Activated CD4-positive, CD25-positive, alpha-beta regulatory T cell (primary cell): ENCODE results near the gene RPL18.

ENCODE experiments used
- DNase-seq, 4 experiments: peaks; one replicate each; lab custom pipeline; 2025; lab: John Stamatoyannopoulos, UW

Gene RPL18

DNA sequence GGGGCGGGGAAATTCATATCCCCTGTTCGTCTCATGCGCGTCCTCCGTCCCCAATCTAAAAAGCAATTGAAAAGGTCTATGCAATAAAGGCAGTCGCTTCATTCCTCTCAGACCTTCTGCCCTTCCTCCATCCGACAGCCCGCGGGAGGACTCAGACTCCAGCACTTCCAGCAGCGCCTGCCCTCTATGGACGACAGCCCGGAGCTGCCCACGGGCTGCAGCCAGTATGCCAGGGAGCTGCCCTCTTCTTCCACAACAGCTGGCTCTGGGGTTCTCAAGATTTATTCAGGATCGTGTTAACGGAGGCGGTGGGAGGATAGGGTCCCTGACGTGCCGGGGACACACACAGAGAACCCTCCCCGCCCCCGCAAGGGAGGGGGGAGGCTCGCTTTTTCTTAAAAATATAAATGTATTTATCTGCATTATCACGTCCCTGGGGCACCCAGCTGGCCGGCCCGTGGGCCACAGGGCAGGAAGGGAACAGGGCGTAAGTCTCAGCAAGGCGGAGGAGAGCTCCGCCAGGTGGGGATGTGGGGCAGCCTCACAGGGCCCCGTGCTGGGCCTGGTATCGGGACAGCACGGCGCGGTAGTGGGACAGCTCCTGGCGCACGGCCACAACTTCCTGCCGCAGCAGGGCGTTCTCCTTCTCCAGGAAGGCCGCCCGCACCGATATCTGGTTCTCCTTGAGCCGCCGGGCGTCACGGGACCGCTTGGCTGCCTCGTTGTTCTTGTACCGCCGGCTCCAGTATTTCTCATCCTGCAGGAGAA is 11.5 kb upstream of the RPL18 start:
- DNase-seq: no peak

DNA sequence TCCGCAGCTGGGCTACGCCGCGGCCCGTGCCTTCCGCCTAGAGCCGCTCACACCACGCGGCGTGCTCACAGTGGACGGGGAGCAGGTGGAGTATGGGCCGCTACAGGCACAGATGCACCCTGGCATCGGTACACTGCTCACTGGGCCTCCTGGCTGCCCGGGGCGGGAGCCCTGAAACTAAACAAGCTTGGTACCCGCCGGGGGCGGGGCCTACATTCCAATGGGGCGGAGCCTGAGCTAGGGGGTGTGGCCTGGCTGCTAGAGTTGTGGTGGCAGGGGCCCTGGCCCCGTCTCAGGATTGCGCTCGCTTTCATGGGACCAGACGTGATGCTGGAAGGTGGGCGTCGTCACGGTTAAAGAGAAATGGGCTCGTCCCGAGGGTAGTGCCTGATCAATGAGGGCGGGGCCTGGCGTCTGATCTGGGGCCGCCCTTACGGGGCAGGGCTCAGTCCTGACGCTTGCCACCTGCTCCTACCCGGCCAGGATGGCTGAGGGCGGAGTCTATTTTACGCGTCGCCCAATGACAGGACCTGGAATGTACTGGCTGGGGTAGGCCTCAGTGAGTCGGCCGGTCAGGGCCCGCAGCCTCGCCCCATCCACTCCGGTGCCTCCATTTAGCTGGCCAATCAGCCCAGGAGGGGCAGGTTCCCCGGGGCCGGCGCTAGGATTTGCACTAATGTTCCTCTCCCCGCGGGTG is 10.8 kb upstream of the RPL18 start:
- no peak for DNase-seq

DNA sequence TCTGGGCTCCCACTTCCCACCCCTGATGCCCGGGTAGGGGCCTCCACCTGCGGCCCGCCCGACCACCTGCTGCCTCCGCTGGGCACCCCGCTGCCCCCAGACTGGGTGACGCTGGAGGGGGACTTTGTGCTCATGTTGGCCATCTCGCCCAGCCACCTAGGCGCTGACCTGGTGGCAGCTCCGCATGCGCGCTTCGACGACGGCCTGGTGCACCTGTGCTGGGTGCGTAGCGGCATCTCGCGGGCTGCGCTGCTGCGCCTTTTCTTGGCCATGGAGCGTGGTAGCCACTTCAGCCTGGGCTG is 10.3 kb upstream of the RPL18 start:
- no peak for DNase-seq

DNA sequence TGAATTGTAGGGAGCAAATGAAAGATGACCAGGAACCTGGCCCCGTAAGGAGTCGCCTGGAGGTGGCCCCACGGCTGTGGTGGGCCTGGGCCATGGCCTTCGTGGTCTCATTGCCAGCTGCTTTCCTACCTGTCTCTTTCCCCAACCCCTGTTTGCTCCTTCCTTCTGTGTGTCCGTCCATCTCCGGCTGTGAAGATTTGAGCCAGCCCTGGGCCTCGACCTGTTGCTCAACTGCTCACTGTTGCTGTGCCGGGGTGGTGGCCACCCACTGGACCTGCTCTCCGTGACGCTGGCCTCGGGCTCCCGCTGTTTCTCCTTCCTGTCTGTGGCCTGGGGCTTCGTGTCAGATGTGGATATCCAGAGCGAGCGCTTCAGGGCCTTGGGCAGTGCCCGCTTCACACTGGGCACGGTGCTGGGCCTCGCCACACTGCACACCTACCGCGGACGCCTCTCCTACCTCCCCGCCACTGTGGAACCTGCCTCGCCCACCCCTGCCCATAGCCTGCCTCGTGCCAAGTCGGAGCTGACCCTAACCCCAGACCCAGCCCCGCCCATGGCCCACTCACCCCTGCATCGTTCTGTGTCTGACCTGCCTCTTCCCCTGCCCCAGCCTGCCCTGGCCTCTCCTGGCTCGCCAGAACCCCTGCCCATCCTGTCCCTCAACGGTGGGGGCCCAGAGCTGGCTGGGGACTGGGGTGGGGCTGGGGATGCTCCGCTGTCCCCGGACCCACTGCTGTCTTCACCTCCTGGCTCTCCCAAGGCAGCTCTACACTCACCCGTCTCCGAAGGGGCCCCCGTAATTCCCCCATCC is 9.7 kb upstream of the RPL18 start:
- DNase-seq: no peak

DNA sequence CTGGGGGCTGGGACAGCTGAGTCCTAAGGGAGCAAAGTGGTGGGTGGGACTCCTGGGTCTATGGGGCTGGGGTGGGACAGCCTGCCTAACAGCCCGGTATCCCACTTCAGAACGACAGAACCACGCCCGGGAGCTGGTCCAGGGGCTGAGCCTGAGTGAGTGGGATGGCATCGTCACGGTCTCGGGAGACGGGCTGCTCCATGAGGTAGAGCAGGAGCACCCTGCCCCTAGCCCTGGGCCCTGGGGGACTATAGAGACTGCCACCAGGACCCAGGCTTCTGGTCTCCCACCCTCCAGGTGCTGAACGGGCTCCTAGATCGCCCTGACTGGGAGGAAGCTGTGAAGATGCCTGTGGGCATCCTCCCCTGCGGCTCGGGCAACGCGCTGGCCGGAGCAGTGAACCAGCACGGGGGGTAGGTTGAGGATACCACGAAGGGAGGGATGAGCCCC is 8.9 kb upstream of the RPL18 start:
- no peak for DNase-seq

DNA sequence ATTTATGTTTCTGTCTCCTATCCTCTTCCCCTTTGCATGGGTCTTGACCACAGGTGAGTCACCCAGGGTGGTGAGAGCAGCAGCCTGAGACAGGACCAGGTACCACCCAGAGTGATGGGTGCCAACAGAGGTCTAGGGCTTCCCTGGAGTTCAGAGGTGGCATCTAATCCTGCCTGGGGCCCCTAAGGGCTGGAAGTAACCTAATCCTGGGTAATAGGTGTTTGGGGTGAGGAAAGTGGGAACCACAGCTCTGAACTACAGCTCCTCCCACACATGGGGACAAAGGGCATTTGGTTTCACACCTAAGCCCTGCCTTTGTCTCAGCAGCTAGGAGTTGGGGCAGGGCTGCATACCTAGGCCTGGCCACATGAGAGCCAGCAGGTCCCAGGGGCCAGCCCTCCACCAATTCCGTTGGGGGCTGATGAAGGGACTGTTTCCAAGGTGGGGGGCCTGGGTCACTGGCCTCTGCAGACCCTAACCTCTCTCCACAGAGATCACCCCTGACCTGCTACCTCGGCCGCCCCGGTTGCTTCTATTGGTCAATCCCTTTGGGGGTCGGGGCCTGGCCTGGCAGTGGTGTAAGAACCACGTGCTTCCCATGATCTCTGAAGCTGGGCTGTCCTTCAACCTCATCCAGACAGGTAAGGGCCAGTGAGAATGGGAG is 8.4 kb upstream of the RPL18 start:
- no peak for DNase-seq

DNA sequence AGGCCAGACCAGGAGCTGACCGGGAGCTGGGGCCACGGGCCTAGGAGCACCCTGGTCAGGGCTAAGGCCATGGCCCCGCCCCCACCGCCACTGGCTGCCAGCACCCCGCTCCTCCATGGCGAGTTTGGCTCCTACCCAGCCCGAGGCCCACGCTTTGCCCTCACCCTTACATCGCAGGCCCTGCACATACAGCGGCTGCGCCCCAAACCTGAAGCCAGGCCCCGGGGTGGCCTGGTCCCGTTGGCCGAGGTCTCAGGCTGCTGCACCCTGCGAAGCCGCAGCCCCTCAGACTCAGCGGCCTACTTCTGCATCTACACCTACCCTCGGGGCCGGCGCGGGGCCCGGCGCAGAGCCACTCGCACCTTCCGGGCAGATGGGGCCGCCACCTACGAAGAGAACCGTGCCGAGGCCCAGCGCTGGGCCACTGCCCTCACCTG is 6.9 kb upstream of the RPL18 start:
- DNase-seq: no peak

DNA sequence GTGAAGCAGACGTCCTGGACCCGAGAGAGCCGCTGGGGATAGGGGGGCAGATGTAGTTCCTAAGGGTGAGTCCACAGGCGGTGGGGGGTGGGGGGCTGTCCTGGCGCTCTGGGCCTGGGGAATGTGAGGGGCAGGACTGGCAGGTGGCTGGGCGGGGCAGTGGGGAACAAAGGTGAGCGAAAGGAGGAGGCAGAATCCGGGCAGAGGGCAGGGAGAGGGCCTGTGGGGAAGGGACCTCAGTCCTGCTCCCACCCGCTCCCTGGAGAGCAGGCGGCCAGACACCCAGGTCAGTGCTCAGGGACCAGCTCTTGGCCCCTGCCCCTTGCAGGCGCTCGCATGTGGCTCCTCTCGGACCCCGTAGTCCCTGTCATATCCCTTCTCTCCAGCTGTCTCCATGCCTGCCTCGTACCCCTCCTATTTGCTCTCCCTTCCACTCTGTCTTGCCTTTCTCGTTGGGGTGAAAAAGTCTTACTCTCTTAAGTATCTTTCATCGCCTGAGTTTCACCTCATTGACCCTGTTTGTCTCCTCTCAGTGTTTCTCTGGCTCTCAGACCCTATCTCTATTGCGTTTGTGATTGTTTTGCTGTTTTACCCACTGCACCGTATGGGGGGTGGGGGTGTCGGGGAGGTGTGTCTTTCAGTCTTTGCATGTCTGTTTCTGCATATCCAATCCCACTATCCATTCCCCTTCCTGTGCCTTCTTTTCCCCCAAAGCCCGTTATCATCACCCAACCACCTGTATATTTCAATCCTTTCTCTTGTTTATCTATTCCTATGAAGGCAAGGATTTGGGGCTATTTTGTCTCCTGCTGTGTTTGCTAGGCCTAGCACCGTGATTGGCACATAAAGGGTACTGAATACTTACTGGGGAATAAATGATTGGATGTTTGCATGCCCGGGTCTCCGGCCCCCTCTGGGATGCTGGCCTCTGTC is 6.1 kb upstream of the RPL18 start:
- no peak for DNase-seq

DNA sequence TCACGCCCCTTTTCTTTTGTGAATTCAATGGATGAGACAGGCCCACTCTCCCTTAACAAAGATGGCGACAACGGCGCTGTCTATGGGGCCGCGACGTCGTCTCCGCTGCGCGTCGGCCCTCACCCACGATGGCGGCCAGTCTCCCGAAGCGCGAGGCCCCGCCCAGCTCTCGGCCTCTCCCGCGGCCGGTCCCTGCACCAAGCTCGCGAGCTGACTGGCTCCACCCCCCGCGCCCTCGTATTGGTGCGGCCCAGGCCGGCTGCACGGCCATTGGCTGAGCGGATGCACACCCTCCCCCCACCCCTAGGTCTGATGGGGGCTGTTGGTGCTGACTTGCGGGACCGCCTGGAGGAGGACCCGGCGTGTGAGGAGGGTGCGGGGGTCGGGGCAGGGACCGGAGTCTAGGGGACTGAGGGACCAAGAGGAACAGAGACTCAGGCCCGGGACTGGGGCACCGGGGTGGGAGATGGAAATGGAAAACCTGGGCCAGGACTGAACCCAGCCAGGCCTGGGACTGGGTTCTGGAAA is 5.2 kb upstream of the RPL18 start:
- DNase-seq: peak; percentile 91 to 96 (median 92)

DNA sequence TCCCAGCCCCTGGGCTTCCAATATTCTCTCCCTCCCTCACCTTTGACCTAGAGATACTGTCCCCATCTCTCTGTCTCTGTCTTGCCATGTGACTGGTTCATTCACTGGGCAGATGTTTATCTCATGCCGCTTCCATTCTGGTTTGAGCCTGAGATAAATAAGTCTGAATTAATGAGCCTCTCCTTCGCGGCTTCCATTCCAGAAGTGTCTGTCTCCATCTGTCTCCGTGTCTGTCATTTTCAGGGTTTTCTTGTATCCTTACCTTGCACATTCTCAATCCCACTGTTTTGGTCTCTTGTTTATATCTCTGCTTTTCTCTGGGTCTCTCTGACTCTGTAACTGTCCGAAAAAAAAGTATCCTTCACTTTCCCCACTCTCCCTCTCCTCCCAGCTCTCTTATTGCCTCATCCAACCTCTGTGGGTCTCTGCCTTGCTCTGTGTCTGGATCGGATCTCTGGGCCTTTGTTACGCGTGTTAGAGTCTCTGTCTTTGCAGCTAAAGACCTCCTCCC is 4.6 kb upstream of the RPL18 start:
- no peak for DNase-seq

DNA sequence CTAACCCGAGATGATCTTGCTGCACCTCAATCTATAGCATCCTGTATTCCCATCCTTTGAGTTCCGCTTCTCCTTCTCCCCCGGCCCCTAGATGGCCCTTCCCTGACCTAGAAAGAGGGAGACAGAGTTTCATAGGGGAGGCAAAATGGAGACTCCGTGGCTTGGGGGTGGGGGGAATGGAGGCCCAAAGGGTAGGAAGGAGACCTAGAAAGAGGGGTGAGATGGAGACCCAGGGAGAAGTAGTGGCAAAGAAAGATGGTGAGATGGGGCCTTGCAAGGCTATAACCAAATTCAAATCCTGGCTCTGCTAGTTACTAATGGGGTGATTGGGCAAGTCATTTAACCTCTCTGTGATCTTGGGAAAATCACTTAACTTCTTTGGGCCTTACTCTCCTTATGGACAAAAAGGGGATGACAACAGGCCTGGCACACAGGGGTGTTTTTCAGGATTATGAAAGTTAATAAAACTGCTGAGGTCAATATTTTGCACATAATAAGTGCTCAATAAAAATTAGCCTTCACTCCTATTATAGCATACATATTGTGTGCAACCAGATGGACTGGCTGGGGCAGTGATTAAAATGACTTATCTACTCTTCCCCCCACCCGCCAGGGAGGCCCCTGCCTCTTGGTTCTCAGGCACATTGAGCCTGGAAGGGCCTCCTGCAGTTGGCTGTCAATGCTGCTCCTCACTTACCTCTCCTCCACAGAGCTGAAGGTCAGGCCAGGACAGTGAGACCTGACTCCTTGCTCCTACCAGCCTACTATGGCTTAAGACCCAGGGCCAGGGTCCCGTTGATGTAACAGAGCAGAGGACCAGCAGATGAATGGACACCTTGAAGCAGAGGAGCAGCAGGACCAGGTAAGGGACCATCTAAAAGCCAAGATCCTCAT is 961 bp upstream of the RPL18 start:
- DNase-seq: no peak

DNA sequence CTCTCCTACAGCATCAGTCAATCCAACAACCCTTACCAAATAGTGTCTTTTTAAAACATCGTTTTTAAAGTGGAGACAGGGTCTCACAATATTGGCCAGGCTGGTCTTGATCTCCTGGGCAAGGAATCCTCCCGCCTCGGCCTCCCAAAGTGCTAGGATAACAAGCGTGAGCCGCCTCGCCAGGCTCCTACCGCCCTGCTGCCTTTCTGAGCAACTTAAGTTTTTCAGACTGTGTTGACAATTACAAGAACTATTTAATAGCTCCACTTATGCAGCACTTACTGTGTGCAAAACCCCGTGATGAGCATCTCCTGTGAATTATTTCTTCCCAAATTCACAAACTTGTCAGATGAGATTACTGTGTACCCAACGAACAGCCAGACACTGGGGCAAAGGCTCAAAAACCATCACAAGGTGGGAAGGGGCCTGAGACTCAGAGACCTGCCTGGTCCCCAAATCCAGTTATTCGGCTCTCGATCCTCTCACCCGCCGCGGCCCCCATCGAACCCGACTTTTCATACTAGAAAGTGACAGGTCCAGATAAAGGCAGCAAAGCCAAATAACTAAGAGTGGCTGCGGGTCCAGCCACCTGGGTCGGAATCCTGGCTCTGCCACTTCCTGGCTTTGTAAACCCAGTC is 581 bp downstream of the RPL18 start:
- no peak for DNase-seq

DNA sequence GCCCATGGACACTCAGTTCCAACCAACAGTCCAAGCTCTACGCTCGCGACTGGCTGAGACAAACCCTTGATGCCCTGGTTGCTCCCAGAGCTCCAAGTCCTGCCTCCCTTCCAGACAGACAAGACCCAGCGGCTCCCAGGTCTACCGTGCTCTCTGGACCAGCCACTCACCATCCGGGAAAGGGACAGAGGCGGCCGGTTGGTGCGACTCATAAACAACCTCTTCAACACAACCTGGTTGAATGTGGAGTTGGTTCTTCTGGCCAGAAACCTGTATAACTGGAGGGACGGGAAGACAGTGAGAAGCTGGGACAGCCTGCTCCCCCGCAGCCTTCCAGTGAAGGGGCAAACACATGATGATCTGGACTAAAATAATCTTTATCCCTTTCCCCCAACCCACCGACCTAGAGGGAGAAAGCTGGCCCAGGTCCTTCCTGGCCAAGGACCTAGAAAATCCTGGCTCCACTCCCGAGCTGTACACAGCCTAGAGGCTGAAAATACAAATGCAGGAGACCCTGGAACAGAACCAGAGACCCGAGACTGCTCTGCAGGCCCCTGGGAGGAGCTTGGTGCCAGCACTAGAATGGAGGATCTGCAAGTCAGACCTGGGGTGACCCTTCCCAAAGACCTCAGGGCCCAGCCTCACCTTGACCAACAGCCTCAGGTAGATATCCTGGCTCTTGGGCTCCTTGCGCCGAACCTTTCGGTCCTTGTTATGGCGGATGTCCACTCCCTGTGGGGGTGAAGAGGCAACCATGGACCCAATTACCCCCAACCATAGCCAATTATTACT is 1.6 kb downstream of the RPL18 start:
- DNase-seq: no peak

DNA sequence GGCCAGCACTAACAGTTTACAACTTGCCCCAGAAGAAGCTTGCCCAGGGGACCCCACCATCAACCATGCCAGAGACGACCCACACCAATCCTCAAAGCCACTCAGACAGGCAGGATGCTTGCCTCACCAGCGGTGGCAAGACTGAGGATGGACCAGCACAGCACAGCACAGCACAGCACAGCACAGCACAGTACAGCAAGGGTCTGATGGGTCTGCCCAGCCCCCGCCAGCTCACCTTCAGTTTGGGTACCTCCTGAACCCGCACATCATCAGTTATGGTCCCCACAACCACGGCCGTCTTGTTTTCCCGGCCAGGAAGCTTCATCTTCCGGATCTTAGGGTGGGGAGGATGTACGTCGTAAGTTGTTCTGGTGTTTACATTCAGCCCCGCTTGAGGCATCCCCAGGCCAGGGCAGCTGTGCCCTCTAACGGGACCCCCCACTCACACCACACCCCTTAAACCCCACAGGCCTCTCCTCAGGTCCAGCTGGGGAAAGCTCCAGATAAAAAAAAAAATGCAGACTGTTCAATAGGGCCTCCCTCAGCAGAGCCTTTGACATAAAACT is 2.4 kb downstream of the RPL18 start:
- no peak for DNase-seq

DNA sequence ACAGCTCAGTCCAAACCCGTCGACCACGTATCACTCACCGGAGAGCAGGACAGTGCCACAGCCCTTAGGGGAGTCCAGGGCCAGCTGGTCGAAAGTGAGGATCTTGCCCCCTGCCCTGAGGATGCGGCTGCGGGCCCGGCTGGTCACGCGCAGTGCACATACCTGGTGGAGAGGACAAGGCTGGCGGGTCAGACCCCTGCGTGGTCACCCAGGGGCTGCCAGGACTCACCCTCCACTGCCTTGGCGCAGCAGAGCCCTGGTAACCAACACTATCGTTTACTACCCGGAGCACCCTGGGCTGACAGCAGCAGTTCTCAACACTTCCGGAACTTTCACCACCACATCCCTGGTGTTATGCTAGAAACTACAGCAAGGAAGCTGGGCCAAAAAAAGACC is 2.9 kb downstream of the RPL18 start:
- DNase-seq: no peak

DNA sequence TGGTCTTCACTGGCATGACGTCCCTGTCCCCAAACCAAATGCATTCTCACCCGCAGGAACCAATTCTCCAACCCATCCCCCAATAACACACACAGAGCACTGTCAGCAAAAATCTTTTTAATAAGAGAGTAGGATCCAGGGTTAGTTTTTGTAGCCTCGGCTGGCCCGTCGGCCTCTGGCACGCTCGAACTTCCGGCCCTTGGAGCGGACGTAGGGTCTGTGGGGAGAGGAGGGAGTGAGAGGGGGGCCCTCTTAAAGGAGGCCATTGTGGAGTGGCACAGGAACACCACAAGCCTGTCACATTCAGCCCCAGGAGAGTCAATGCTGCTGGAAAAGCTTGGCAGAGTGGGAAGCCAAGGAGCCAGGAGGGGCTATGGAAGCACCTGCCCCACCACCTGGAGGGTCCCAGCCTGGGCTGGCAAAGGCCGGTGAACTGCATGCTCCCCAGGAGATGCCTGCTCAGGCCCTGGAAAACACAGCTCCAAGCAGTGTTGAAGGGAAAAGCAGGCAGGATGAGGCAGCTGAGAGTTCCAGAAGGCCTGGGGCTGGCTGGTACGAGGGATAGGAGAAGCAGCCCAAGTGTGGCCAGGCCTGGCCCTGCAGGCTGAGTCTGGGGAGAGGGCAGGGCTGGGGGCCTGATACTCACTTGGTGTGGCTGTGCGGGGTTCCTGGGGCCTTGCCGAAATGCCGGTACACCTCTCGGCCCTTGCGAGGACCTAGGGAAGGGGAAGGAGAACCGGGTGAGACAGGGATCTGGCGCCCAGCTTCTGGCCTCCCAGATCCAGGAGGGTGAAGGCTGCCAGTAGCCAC is 3.5 kb downstream of the RPL18 start:
- no peak for DNase-seq
